ENCODE measurements around the gene MYL5.
"Not testable (repeated sequence)": the region's sequence is repeated elsewhere in the genome, so short reads cannot be mapped to it uniquely, and the experiment has no call there.

MYL5 gene

GRCh38 chr4:636628-637159, 37.6 kb upstream of the MYL5 start:
- DNase-seq: no peak

GRCh38 chr4:637536-638280, 36.6 kb upstream of the MYL5 start:
- DNase-seq: no peak

- DNase-seq: not testable (repeated sequence)
Observed at GRCh38 chr4:642366-642765, 32.0 kb upstream of the MYL5 start.

- no peak for DNase-seq
Observed at GRCh38 chr4:646460-646859, 27.9 kb upstream of the MYL5 start.

GRCh38 chr4:647481-647880, 26.9 kb upstream of the MYL5 start:
- no peak for DNase-seq

- no peak for DNase-seq
Observed at GRCh38 chr4:648579-649292, 25.6 kb upstream of the MYL5 start.

- no peak for DNase-seq
Observed at GRCh38 chr4:649293-649625, 25.1 kb upstream of the MYL5 start.

GRCh38 chr4:649751-650310, 24.5 kb upstream of the MYL5 start:
- no peak for DNase-seq

GRCh38 chr4:650461-650860, 23.9 kb upstream of the MYL5 start:
- DNase-seq: no peak

- DNase-seq: no peak
Observed at GRCh38 chr4:650951-651883, 23.1 kb upstream of the MYL5 start.

- no peak for DNase-seq
Observed at GRCh38 chr4:651884-652642, 22.3 kb upstream of the MYL5 start.

GRCh38 chr4:653080-653821, 21.1 kb upstream of the MYL5 start:
- DNase-seq: no peak

- no peak for DNase-seq
Observed at GRCh38 chr4:653831-654502, 20.4 kb upstream of the MYL5 start.

- DNase-seq: no peak
Observed at GRCh38 chr4:654503-654845, 19.9 kb upstream of the MYL5 start.

- DNase-seq: no peak
Observed at GRCh38 chr4:654871-655463, 19.4 kb upstream of the MYL5 start.

GRCh38 chr4:655464-656151, 18.7 kb upstream of the MYL5 start:
- no peak for DNase-seq

GRCh38 chr4:656436-657337, 17.7 kb upstream of the MYL5 start:
- no peak for DNase-seq

- DNase-seq: no peak
Observed at GRCh38 chr4:657338-657833, 17.0 kb upstream of the MYL5 start.

Data from KG1 (cell line).